GM12878 (cell line): ENCODE measurements around the gene ATG4A.

Source experiments
- BRCA1 ChIP-seq: IDR thresholded peaks from 2 replicates; pipeline ENCODE4 v1.6.1; 2011; ENCODE audit warnings: low read depth, low read length, improper control_type of control experiment
- EZH2 ChIP-seq: IDR thresholded peaks from 2 replicates; pipeline ENCODE4 v1.6.1; 2012; ENCODE audit warnings: low read depth, mild to moderate bottlenecking, control low read depth, inconsistent platforms, low read length, borderline replicate concordance; ENCODE audit not compliant: control insufficient read depth
- GABPA ChIP-seq: IDR thresholded peaks from 2 replicates; pipeline ENCODE4 v1.6.1; 2014; ENCODE audit warnings: antibody characterized with exemption, low read depth, mild to moderate bottlenecking, inconsistent platforms
- POLR2A ChIP-seq: IDR thresholded peaks from 2 replicates; pipeline ENCODE4 v1.6.1; 2011; ENCODE audit warnings: low read depth, mild to moderate bottlenecking, low read length
- RAD21 ChIP-seq: IDR thresholded peaks from 2 replicates; pipeline ENCODE4 v1.6.1; 2011; ENCODE audit warnings: mild to moderate bottlenecking, low read depth, low read length, moderate library complexity; ENCODE audit not compliant: insufficient read depth
- SPI1 ChIP-seq: IDR thresholded peaks from 2 replicates; pipeline ENCODE4 v1.6.1; 2011; ENCODE audit warnings: low read depth, mild to moderate bottlenecking, low read length, moderate library complexity, borderline replicate concordance; ENCODE audit not compliant: insufficient read depth
- TF ChIP-seq, protein P1 (sequence below), 3 experiments: IDR thresholded peaks in 2 of 3; conservative IDR thresholded peaks in 1 of 3; 2 replicates each; pipeline ENCODE4 v1.5.1; 2011; ENCODE audit warnings: low read depth in 3 of 3, low read length in 3 of 3, mild to moderate bottlenecking in 3 of 3, control low read depth in 2 of 3, moderate library complexity in 2 of 3, inconsistent platforms in 1 of 3, mixed read lengths in 1 of 3; ENCODE audit not compliant: control insufficient read depth in 2 of 3, insufficient read depth in 1 of 3; ENCODE audit errors: extremely low read depth in 1 of 3
- TF ChIP-seq, protein P2 (sequence below): IDR thresholded peaks from 2 replicates; pipeline ENCODE4 v1.6.1; 2012; ENCODE audit warnings: low read depth, low read length, improper control_type of control experiment
- TF ChIP-seq, protein P3 (sequence below): IDR thresholded peaks from 2 replicates; pipeline ENCODE4 v1.6.1; 2012; ENCODE audit warnings: mild to moderate bottlenecking, low read depth, low read length

DNA sequence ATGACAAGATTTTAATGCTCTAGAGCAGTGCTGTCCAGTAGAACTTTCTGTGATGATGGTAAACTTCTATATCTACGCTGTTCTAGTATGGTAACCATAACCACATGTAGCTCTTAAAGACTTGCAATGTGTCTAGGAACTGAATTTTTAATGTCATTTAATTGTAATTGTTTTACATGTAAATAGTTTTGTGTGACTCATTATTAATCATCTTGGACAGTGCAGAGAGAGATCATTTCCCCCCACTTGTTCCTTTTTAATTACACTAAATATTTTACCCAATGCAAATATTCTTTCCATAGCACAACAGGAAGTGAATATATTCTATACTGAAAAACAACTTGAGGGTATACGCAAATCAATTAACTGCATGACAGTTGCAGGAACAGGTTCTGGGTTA is 5.8 kb downstream of the ATG4A start:
- TF ChIP-seq RAD21, result no peak
- TF ChIP-seq GABPA, result no peak
- TF ChIP-seq, protein P1, sequence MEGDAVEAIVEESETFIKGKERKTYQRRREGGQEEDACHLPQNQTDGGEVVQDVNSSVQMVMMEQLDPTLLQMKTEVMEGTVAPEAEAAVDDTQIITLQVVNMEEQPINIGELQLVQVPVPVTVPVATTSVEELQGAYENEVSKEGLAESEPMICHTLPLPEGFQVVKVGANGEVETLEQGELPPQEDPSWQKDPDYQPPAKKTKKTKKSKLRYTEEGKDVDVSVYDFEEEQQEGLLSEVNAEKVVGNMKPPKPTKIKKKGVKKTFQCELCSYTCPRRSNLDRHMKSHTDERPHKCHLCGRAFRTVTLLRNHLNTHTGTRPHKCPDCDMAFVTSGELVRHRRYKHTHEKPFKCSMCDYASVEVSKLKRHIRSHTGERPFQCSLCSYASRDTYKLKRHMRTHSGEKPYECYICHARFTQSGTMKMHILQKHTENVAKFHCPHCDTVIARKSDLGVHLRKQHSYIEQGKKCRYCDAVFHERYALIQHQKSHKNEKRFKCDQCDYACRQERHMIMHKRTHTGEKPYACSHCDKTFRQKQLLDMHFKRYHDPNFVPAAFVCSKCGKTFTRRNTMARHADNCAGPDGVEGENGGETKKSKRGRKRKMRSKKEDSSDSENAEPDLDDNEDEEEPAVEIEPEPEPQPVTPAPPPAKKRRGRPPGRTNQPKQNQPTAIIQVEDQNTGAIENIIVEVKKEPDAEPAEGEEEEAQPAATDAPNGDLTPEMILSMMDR (IDR thresholded peaks at IDR 0.05 in 2 of 3, conservative IDR thresholded peaks at IDR 0.05 in 1 of 3; ENCODE audit: control insufficient read depth in 2 of 3, extremely low read depth in 1 of 3, insufficient read depth in 1 of 3, low read depth in 3 of 3, low read length in 3 of 3), result no peak
- TF ChIP-seq SPI1, result no peak
- no peak for TF ChIP-seq EZH2
- no peak for TF ChIP-seq POLR2A
- TF ChIP-seq, protein P2, sequence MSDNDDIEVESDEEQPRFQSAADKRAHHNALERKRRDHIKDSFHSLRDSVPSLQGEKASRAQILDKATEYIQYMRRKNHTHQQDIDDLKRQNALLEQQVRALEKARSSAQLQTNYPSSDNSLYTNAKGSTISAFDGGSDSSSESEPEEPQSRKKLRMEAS, result no peak
- TF ChIP-seq, protein P3, sequence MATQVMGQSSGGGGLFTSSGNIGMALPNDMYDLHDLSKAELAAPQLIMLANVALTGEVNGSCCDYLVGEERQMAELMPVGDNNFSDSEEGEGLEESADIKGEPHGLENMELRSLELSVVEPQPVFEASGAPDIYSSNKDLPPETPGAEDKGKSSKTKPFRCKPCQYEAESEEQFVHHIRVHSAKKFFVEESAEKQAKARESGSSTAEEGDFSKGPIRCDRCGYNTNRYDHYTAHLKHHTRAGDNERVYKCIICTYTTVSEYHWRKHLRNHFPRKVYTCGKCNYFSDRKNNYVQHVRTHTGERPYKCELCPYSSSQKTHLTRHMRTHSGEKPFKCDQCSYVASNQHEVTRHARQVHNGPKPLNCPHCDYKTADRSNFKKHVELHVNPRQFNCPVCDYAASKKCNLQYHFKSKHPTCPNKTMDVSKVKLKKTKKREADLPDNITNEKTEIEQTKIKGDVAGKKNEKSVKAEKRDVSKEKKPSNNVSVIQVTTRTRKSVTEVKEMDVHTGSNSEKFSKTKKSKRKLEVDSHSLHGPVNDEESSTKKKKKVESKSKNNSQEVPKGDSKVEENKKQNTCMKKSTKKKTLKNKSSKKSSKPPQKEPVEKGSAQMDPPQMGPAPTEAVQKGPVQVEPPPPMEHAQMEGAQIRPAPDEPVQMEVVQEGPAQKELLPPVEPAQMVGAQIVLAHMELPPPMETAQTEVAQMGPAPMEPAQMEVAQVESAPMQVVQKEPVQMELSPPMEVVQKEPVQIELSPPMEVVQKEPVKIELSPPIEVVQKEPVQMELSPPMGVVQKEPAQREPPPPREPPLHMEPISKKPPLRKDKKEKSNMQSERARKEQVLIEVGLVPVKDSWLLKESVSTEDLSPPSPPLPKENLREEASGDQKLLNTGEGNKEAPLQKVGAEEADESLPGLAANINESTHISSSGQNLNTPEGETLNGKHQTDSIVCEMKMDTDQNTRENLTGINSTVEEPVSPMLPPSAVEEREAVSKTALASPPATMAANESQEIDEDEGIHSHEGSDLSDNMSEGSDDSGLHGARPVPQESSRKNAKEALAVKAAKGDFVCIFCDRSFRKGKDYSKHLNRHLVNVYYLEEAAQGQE, result no peak
- TF ChIP-seq BRCA1, result no peak
